ENCODE results near the gene SMU1.
"Not testable (repeated sequence)": the region's sequence is repeated elsewhere in the genome, so short reads cannot be mapped to it uniquely, and the experiment has no call there.

SMU1 gene

GRCh38 chr9:33017283-33018041, 59.0 kb downstream of the SMU1 start:
- no peak overlapping the region for H3K4me3 ChIP-seq (ENCODE audit: low read length)
- no peak for TF ChIP-seq CTCF (conservative IDR thresholded peaks at IDR 0.05; ENCODE audit: low read length)
- no peak for DNase-seq (ENCODE audit: low read depth)

- H3K4me3 ChIP-seq (ENCODE audit: low read length): no peak overlapping the region
- no peak for DNase-seq (ENCODE audit: low read depth)
- no peak for TF ChIP-seq CTCF (conservative IDR thresholded peaks at IDR 0.05; ENCODE audit: low read length)
Measured at GRCh38 chr9:33014665-33015014, 61.8 kb downstream of the SMU1 start.

- TF ChIP-seq CTCF (conservative IDR thresholded peaks at IDR 0.05; ENCODE audit: low read length): no peak
- no peak overlapping the region for H3K4me3 ChIP-seq (ENCODE audit: low read length)
- no peak for DNase-seq (ENCODE audit: low read depth)
Measured at GRCh38 chr9:33013962-33014664, 62.4 kb downstream of the SMU1 start.

- no peak overlapping the region for H3K4me3 ChIP-seq (ENCODE audit: low read length)
- TF ChIP-seq CTCF (conservative IDR thresholded peaks at IDR 0.05; ENCODE audit: low read length): no peak
- DNase-seq (ENCODE audit: low read depth): no peak
Measured at GRCh38 chr9:33012328-33013069, 64.0 kb downstream of the SMU1 start.

DNA sequence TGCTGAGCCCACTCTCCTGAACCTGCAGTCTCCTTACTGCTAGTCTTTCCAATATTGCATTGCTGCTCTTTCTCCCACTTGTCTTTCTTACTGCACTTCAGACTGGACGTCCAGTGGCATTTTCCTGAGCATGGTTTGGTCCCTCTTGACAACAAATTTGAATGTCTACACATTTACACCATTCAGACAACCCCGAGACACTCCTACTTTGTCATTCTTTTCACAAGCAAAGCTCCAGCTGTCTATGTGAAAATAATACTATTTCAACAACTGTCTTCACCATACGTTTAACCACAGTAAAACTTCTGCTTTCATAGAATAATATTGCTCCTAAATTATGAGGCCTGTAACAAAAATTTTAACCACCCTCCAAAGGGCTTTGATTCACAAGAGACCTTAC, 64.6 kb downstream of the SMU1 start:
- no peak overlapping the region for H3K4me3 ChIP-seq (ENCODE audit: low read length)
- no peak for DNase-seq (ENCODE audit: low read depth)
- no peak for TF ChIP-seq CTCF (conservative IDR thresholded peaks at IDR 0.05; ENCODE audit: low read length)

DNA sequence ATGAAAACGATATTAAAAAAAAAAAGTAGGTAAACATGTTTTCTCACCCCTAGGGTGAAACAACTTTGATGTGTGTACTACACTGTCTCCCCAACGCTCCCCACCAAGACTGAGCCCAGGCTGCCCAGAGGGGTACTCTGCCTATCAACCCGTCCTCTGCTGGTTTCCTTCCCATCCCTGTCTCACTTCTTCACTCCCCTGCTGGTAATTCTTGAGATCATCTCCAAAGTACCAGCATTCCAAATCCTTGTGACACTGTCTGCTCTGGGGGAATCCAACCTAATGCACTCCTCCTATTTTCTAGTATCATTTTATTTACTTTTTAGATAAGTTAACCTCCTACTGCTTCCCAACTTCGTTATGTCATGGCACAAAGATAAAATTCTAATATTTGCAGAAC, 68.7 kb downstream of the SMU1 start:
- TF ChIP-seq CTCF (conservative IDR thresholded peaks at IDR 0.05; ENCODE audit: low read length): no peak
- no peak overlapping the region for H3K4me3 ChIP-seq (ENCODE audit: low read length)
- no peak for DNase-seq (ENCODE audit: low read depth)

GRCh38 chr9:33005335-33005734, 71.1 kb downstream of the SMU1 start:
- not testable (repeated sequence) for DNase-seq (ENCODE audit: low read depth); H3K4me3 ChIP-seq (ENCODE audit: low read length)

DNA sequence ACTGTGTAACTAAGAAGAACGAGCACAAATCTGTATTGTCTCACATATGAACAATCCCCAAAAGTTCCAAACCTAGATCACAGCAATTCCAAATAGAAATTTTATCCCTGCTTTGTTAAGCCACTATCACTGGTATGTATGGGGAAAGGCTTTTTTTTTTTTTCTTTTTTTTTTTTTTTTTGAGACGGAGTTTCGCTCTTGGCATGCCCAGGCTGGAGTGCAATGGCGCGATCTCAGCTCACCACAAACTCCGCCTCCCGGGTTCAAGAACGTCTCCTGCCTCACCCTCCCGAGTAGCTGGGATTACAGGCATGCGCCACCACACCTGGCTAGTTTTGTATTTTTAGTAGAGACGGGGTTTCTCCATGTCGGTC, 75.8 kb downstream of the SMU1 start:
- DNase-seq (ENCODE audit: low read depth): peak; percentile 7
- H3K4me3 ChIP-seq (ENCODE audit: low read length): peak overlapping the region; percentile 99

All from AG10803 (cell line).